ENCODE results near the gene AGR3. TPM values are rescaled to one million over a fixed set of nuclear protein-coding genes. Genes with fewer than 3 reads are reported as not detected.

Gene AGR3
- not detected in 2 replicates for total RNA-seq (2014; rRNA removed)
- polyA plus RNA-seq (2012) = not detected

GRCh38 chr7:16881844-16882243 lies at the start of gene AGR3:
AGR3 (minus strand) TSS chr7:16881983; CDS start chr7:16878618, 3,365 bp downstream.
- no peak for DNase-seq (ENCODE audit: low read depth)

GRCh38 chr7:16930946-16931345 lies 49.2 kb upstream of the AGR3 start:
- DNase-seq (ENCODE audit: low read depth) = no peak

GRCh38 chr7:16929146-16929762 lies 47.5 kb upstream of the AGR3 start:
- DNase-seq (ENCODE audit: low read depth) = no peak

GRCh38 chr7:16926861-16927260 lies 45.1 kb upstream of the AGR3 start:
- no peak for DNase-seq (ENCODE audit: low read depth)

GRCh38 chr7:16926283-16926682 lies 44.5 kb upstream of the AGR3 start:
- DNase-seq (ENCODE audit: low read depth) = peak; percentile 71

GRCh38 chr7:16925609-16926008 lies 43.8 kb upstream of the AGR3 start:
- no peak for DNase-seq (ENCODE audit: low read depth)

GRCh38 chr7:16923019-16923418 lies 41.2 kb upstream of the AGR3 start:
- DNase-seq (ENCODE audit: low read depth) = no peak

- no peak for DNase-seq (ENCODE audit: low read depth)
Observed at GRCh38 chr7:16921644-16922257, 40.0 kb upstream of the AGR3 start.

GRCh38 chr7:16921151-16921550 lies 39.4 kb upstream of the AGR3 start:
- DNase-seq (ENCODE audit: low read depth) = no peak

- no peak for DNase-seq (ENCODE audit: low read depth)
Observed at GRCh38 chr7:16919440-16919839, 37.7 kb upstream of the AGR3 start.

GRCh38 chr7:16918288-16918895 lies 36.6 kb upstream of the AGR3 start:
- peak; percentile 62 for DNase-seq (ENCODE audit: low read depth)

- no peak for DNase-seq (ENCODE audit: low read depth)
Observed at GRCh38 chr7:16916738-16917137, 35.0 kb upstream of the AGR3 start.

GRCh38 chr7:16916105-16916639 lies 34.4 kb upstream of the AGR3 start:
- peak; percentile 90 for DNase-seq (ENCODE audit: low read depth)

GRCh38 chr7:16915405-16915804 lies 33.6 kb upstream of the AGR3 start:
- peak; percentile 94 for DNase-seq (ENCODE audit: low read depth)

GRCh38 chr7:16914771-16915170 lies 33.0 kb upstream of the AGR3 start:
- DNase-seq (ENCODE audit: low read depth) = peak; percentile 41

GRCh38 chr7:16913643-16914042 lies 31.9 kb upstream of the AGR3 start:
- no peak for DNase-seq (ENCODE audit: low read depth)

GRCh38 chr7:16912540-16912939 lies 30.8 kb upstream of the AGR3 start:
- DNase-seq (ENCODE audit: low read depth) = no peak

GRCh38 chr7:16908561-16908960 lies 26.8 kb upstream of the AGR3 start:
- DNase-seq (ENCODE audit: low read depth) = no peak

- no peak for DNase-seq (ENCODE audit: low read depth)
Observed at GRCh38 chr7:16905300-16906044, 23.7 kb upstream of the AGR3 start.

GRCh38 chr7:16904076-16904475 lies 22.3 kb upstream of the AGR3 start:
- DNase-seq (ENCODE audit: low read depth) = no peak

- DNase-seq (ENCODE audit: low read depth) = no peak
Observed at GRCh38 chr7:16900209-16900768, 18.5 kb upstream of the AGR3 start.

All from LHCN-M2 (cell line).